Thyroid gland (tissue), 4 donors: Measurements from ENCODE around the gene CD22. TPM values are rescaled to one million over a fixed set of nuclear protein-coding genes. Genes with fewer than 3 reads are reported as not detected.
"Not testable (repeated sequence)": the region's sequence is repeated elsewhere in the genome, so short reads cannot be mapped to it uniquely, and the experiment has no call there.

Experiments
- DNase-seq, 2 donors: peaks; one replicate each; pipeline ENCODE4 v3.0.0-alpha.2; 2019
- H3K27ac ChIP-seq, 3 donors: fragments of 200-600 bp; sonication (generic); 1 replicate in 2 of 3; 2 replicates in 1 of 3; pipeline ENCODE4 v1.5.1; 2016 to 2019; ENCODE audit warnings: mild to moderate bottlenecking in 1 of 3, moderate library complexity in 1 of 3
- H3K27me3 ChIP-seq: fragments of 200-600 bp; sonication (generic); one replicate; pipeline ENCODE4 v1.5.1; 2019
- H3K36me3 ChIP-seq, 2 donors: fragments of 200-600 bp; sonication (generic); one replicate each; pipeline ENCODE4 v1.5.1; 2016 to 2019
- H3K4me1 ChIP-seq, 2 donors: fragments of 200-600 bp; sonication (generic); one replicate each; pipeline ENCODE4 v1.5.1; 2017 to 2019
- H3K4me3 ChIP-seq, 3 donors: fragments of 200-600 bp; sonication (generic); replicated peaks in 1 of 3; 1 replicate in 2 of 3; 2 replicates in 1 of 3; pipeline ENCODE4 v1.5.1; 2016; ENCODE audit warnings: mild to moderate bottlenecking in 1 of 3
- H3K9me3 ChIP-seq: fragments of 200-600 bp; sonication (generic); one replicate; pipeline ENCODE4 v1.5.1; 2017
- CTCF ChIP-seq, 6 experiments: fragments of 200-600 bp in 3 of 6; fragments of 450-650 bp in 3 of 6; sonication (generic) in 3 of 6; IDR thresholded peaks; one replicate each; pipeline ENCODE4 v1.5.1; 2016 to 2019; ENCODE audit warnings: antibody characterized with exemption in 6 of 6, mild to moderate bottlenecking in 2 of 6, inconsistent platforms in 1 of 6, moderate library complexity in 1 of 6
- POLR2A ChIP-seq, 2 donors: fragments of 450-650 bp; IDR thresholded peaks; one replicate each; pipeline ENCODE4 v1.6.1; 2017; ENCODE audit warnings: antibody characterized with exemption in 2 of 2, mild to moderate bottlenecking in 2 of 2, moderate library complexity in 1 of 2
- WGBS, 2 donors: methylation state at CpG; one replicate each; pipeline ENCODE4 v1.1.5; 2017; 5-methylcytosine and 5-hydroxymethylcytosine counted together
- intact Hi-C: fragments of 100-400 bp; cut with DNase I; formaldehyde crosslinking; loops from one replicate; pipeline ENCODE4 v1.15.1; 2023
- total RNA-seq, 4 donors: library from RNA; depleted of rRNA; stranded (reverse); fragments of >200 nt; gene quantifications; one replicate each; pipeline ENCODE4 v1.2.3, GENCODE V29; 2016

The CD22 gene
- total RNA-seq, 4 donors from 2014 or later, result 0.68 to 18.4 (median 2.0) TPM

- Histone ChIP-seq H3K4me3 (no peak overlapping the region), H3K27ac (no peak overlapping the region), H3K9me3 (no peaks in the 10 kb centered on the region), H3K36me3 (no peaks in the 10 kb centered on the region), H3K4me1 (no peaks in the 10 kb centered on the region), H3K27me3 (no peaks in the 10 kb centered on the region)
- DNase-seq, result peak; percentile 33 to 42
- 79 to 80% methylated on average over 3 to 4 of the region's 4 CpGs for WGBS, 2 donors
- intact Hi-C loops, result no loop called here
- TF ChIP-seq CTCF (IDR thresholded peaks at IDR 0.05) (no peak), POLR2A (IDR thresholded peaks at IDR 0.05) (no peak)
Observed at GRCh38 chr19:35365303-35365702, 36.3 kb downstream of the CD22 start.

- no peak for DNase-seq
- WGBS, 2 donors, result 67 to 94% methylated on average over 1 of the region's 1 CpG
- intact Hi-C loops, result no loop called here
- TF ChIP-seq POLR2A (IDR thresholded peaks at IDR 0.05) (no peak), CTCF (IDR thresholded peaks at IDR 0.05) (no peak)
- Histone ChIP-seq H3K4me3 (no peak overlapping the region), H3K36me3 (no peaks in the 10 kb centered on the region), H3K9me3 (no peaks in the 10 kb centered on the region), H3K4me1 (no peaks in the 10 kb centered on the region), H3K27me3 (no peaks in the 10 kb centered on the region), H3K27ac (no peak overlapping the region)
Observed at GRCh38 chr19:35368378-35368777, 39.4 kb downstream of the CD22 start.

DNA sequence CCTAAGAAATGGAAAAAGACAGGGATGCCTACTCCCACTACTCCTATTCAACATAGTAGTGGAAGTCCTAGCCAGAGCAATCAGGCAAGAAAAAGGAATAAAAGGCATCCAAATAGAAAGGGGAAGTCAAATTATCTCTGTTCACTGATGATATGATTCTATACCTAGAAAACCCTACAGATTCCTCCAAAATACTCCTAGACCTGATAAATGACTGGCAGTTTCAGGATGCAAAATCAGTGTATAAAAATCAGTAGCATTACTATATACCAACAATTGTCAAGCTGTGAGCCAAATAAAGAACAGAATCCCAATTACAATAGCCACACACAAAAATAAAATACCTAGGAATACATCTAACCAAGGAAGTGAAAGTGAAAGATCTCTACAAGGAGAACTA, 40.5 kb downstream of the CD22 start:
- H3K27me3 ChIP-seq, result no peaks in the 10 kb centered on the region
- no peak for TF ChIP-seq POLR2A (IDR thresholded peaks at IDR 0.05)
- TF ChIP-seq CTCF (IDR thresholded peaks at IDR 0.05), result no peak
- no peaks in the 10 kb centered on the region for H3K9me3 ChIP-seq
- H3K4me1 ChIP-seq, result no peaks in the 10 kb centered on the region
- no peaks in the 10 kb centered on the region for H3K36me3 ChIP-seq
- no peak for DNase-seq
- intact Hi-C loops, result no loop called here
- H3K4me3 ChIP-seq, result no peak overlapping the region
- no peak overlapping the region for H3K27ac ChIP-seq

- H3K36me3 ChIP-seq, result no peaks in the 10 kb centered on the region
- H3K4me3 ChIP-seq, result no peak within 1 kb of the TSS
- no peaks in the 10 kb centered on the region for H3K9me3 ChIP-seq
- H3K4me1 ChIP-seq, result peaks cover 0 to 3% of the 10 kb centered on the region in 2 donors
- no peak for DNase-seq
- WGBS, 2 donors, result 75 to 95% methylated on average over 4 to 5 of the region's 8 CpGs
- H3K27ac ChIP-seq, result no peak within 1 kb of the TSS
- TF ChIP-seq POLR2A (IDR thresholded peaks at IDR 0.05), result no peak
- no peak for TF ChIP-seq CTCF (IDR thresholded peaks at IDR 0.05)
- intact Hi-C loops, result no loop called here
- H3K27me3 ChIP-seq, result no peaks in the 10 kb centered on the region
Observed at GRCh38 chr19:35370722-35371121, 41.7 kb downstream of the CD22 start, which contains the start of gene GPR42. Gene GPR42, plus strand, starts transcription at chr19:35371068. Its CDS starts 292 bp downstream, at chr19:35371360.

- intact Hi-C loops, result no loop called here
- peaks cover 0 to 7% of the 10 kb centered on the region in 2 donors for H3K4me1 ChIP-seq
- H3K9me3 ChIP-seq, result no peaks in the 10 kb centered on the region
- WGBS, 2 donors, result 89 to 92% methylated on average over 7 of the region's 7 CpGs
- no peak for DNase-seq
- no peaks in the 10 kb centered on the region for H3K27me3 ChIP-seq
- TF ChIP-seq POLR2A (IDR thresholded peaks at IDR 0.05), result no peak
- no peak for TF ChIP-seq CTCF (IDR thresholded peaks at IDR 0.05)
- no peak overlapping the region for H3K27ac ChIP-seq
- no peak overlapping the region for H3K4me3 ChIP-seq
- no peaks in the 10 kb centered on the region for H3K36me3 ChIP-seq
Observed at GRCh38 chr19:35373492-35373891, 44.5 kb downstream of the CD22 start.

DNA sequence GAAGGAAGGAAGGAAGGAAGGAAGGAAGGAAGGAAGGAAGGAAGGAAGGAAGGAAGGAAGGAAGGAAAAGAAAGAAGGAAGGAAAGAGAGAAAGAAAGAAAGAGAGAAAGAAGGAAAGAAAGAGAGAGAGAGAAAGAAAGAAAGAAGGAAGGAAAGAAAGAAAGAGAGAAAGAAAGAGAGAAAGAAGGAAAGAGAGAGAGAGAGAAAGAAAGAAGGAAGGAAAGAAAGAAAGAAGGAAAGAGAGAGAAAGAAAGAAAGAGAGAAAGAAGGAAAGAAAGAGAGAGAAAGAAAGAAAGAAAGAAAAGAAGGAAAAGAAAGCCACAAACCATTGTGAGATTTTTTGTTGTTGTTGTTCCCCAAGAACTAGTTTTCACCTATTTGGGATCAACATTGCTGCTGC, 45.0 kb downstream of the CD22 start:
- H3K27me3 ChIP-seq, H3K4me3 ChIP-seq, DNase-seq, H3K36me3 ChIP-seq, H3K4me1 ChIP-seq, H3K9me3 ChIP-seq, H3K27ac ChIP-seq, intact Hi-C loops: not testable (repeated sequence)
